Panc1 (cell line): ENCODE data around the gene KLK14.

Experiments used
- POLR2AphosphoS5 ChIP-seq: IDR thresholded peaks from 2 replicates; pipeline ENCODE4 v1.6.1; 2012; ENCODE audit warnings: mild to moderate bottlenecking, low read depth, low read length, moderate library complexity
- TF ChIP-seq, protein P1 (sequence below): fragments of 450-650 bp; IDR thresholded peaks from 2 replicates; pipeline ENCODE4 v1.5.1; 2017; ENCODE audit warnings: mild to moderate bottlenecking

DNA sequence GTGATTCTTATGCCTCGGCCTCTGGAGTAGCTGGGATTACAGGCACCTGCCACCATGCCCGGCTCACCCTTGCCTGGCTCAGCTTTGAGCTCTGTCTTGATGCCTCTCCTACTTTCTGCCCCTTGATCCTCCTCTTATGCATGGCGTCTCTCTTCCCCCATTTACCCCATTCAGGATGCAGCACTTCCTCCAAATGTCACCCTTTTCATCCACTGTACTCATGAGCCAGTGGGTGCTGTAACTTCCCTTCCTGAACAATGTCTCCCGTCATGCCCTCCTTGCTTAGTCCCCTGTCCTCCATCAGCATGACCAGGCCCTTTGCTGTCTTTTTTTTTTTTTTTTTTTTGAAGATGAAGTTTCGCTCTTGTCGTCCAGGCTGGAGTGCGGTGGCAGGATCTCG is 38.6 kb upstream of the KLK14 start:
- no peak for TF ChIP-seq POLR2AphosphoS5
- TF ChIP-seq, protein P1, sequence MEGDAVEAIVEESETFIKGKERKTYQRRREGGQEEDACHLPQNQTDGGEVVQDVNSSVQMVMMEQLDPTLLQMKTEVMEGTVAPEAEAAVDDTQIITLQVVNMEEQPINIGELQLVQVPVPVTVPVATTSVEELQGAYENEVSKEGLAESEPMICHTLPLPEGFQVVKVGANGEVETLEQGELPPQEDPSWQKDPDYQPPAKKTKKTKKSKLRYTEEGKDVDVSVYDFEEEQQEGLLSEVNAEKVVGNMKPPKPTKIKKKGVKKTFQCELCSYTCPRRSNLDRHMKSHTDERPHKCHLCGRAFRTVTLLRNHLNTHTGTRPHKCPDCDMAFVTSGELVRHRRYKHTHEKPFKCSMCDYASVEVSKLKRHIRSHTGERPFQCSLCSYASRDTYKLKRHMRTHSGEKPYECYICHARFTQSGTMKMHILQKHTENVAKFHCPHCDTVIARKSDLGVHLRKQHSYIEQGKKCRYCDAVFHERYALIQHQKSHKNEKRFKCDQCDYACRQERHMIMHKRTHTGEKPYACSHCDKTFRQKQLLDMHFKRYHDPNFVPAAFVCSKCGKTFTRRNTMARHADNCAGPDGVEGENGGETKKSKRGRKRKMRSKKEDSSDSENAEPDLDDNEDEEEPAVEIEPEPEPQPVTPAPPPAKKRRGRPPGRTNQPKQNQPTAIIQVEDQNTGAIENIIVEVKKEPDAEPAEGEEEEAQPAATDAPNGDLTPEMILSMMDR: no peak
